ENCODE measurements around the gene LPP. TPM values are rescaled to one million over a fixed set of nuclear protein-coding genes. Genes with fewer than 3 reads are reported as not detected.

The LPP gene
- polyA plus RNA-seq, 3 donors, result 14.1 to 23.2 (median 15.3) TPM

- intact Hi-C loops (cut with micrococcal nuclease), result no loop called here
These were observed 149.9 kb downstream of the LPP start for GRCh38 chr3:188303823-188304222.

GRCh38 chr3:188304501-188304900 lies 150.5 kb downstream of the LPP start:
- no peak overlapping the region for H3K27ac Mint-ChIP-seq
- H3K4me3 Mint-ChIP-seq, result no peak overlapping the region
- H3K9ac ChIP-seq (ENCODE audit: insufficient read depth, low read length, poor library complexity, severe bottlenecking), result no peak overlapping the region
- H3K9me3 ChIP-seq (replicated peaks in 1 of 2; ENCODE audit: control insufficient read depth in 1 of 2, insufficient read depth in 1 of 2, low read length in 2 of 2), result no peaks in the 10 kb centered on the region
- H3K4me3 ChIP-seq (replicated peaks in 1 of 3; ENCODE audit: low read depth in 2 of 3, low read length in 3 of 3), result no peak overlapping the region
- no peaks in the 10 kb centered on the region for H3K9me3 Mint-ChIP-seq
- DNase-seq, result no peak
- no peaks in the 10 kb centered on the region for H4K20me1 ChIP-seq (ENCODE audit: insufficient read depth, low read length)
- no peaks in the 10 kb centered on the region for H3K36me3 ChIP-seq (replicated peaks in 1 of 2; ENCODE audit: control insufficient read depth in 1 of 2, insufficient read depth in 2 of 2, low read length in 2 of 2)
- peaks cover 15 to 22% of the 10 kb centered on the region in 2 donors for H3K36me3 Mint-ChIP-seq
- intact Hi-C loops (cut with micrococcal nuclease), result no loop called here
- peaks cover 17% of the 10 kb centered on the region for H3K4me1 Mint-ChIP-seq
- no peak overlapping the region for H3K27ac ChIP-seq (ENCODE audit: low read depth in 1 of 2, low read length in 2 of 2)
- H3K27me3 Mint-ChIP-seq (ENCODE audit: low read depth in 3 of 3), result peaks cover 0 to 2% (median 0%) of the 10 kb centered on the region in 3 donors
- H3K4me2 ChIP-seq (replicated peaks; ENCODE audit: extremely low read depth, low read length, poor library complexity, severe bottlenecking), result no peak overlapping the region
- H2AFZ ChIP-seq (ENCODE audit: insufficient read depth, low read depth, low read length, poor library complexity, severe bottlenecking), result no peak overlapping the region
- H3K79me2 ChIP-seq (ENCODE audit: insufficient read depth, low read length), result no peaks in the 10 kb centered on the region
- WGBS (ENCODE audit: insufficient coverage), result no CpG with 5 or more reads among the region's 1 CpG
- no peaks in the 10 kb centered on the region for H3K27me3 ChIP-seq (ENCODE audit: control insufficient read depth in 2 of 2, insufficient read depth in 2 of 2, low read length in 2 of 2)
- peaks cover 8 to 17% of the 10 kb centered on the region in 2 donors for H3K4me1 ChIP-seq (ENCODE audit: control insufficient read depth in 1 of 2, insufficient read depth in 2 of 2, low read length in 2 of 2)
- no peak for TF ChIP-seq CTCF (IDR thresholded peaks at IDR 0.05)

More at GRCh38 chr3:188303823-188304222, 149.9 kb downstream of the LPP start:
- peaks cover 0 to under 1% (median 0%) of the 10 kb centered on the region in 3 donors for H3K27me3 Mint-ChIP-seq (ENCODE audit: low read depth in 3 of 3)
- H3K36me3 Mint-ChIP-seq, result peaks cover 19 to 25% of the 10 kb centered on the region in 2 donors
- H3K4me3 ChIP-seq (replicated peaks in 1 of 3; ENCODE audit: low read depth in 2 of 3, low read length in 3 of 3), result no peak overlapping the region
- H3K4me1 Mint-ChIP-seq, result peaks cover 17% of the 10 kb centered on the region
- WGBS (ENCODE audit: insufficient coverage), result no CpG with 5 or more reads among the region's 3 CpGs
- no peaks in the 10 kb centered on the region for H3K36me3 ChIP-seq (replicated peaks in 1 of 2; ENCODE audit: control insufficient read depth in 1 of 2, insufficient read depth in 2 of 2, low read length in 2 of 2)
- H2AFZ ChIP-seq (ENCODE audit: insufficient read depth, low read depth, low read length, poor library complexity, severe bottlenecking), result no peak overlapping the region
- H3K4me3 Mint-ChIP-seq, result no peak overlapping the region
- H3K4me1 ChIP-seq (ENCODE audit: control insufficient read depth in 1 of 2, insufficient read depth in 2 of 2, low read length in 2 of 2), result peaks cover 10 to 17% of the 10 kb centered on the region in 2 donors
- DNase-seq, result no peak
- H3K79me2 ChIP-seq (ENCODE audit: insufficient read depth, low read length), result no peaks in the 10 kb centered on the region
- no peak overlapping the region for H3K4me2 ChIP-seq (replicated peaks; ENCODE audit: extremely low read depth, low read length, poor library complexity, severe bottlenecking)
- no peak for TF ChIP-seq CTCF (IDR thresholded peaks at IDR 0.05)
- peak overlapping the region in 1 of 7 donors; percentile 41 for H3K27ac Mint-ChIP-seq
- H3K27me3 ChIP-seq (ENCODE audit: control insufficient read depth in 2 of 2, insufficient read depth in 2 of 2, low read length in 2 of 2), result no peaks in the 10 kb centered on the region
- no peaks in the 10 kb centered on the region for H3K9me3 Mint-ChIP-seq
- H3K27ac ChIP-seq (ENCODE audit: low read depth in 1 of 2, low read length in 2 of 2), result no peak overlapping the region
- H3K9me3 ChIP-seq (replicated peaks in 1 of 2; ENCODE audit: control insufficient read depth in 1 of 2, insufficient read depth in 1 of 2, low read length in 2 of 2), result no peaks in the 10 kb centered on the region
- no peaks in the 10 kb centered on the region for H4K20me1 ChIP-seq (ENCODE audit: insufficient read depth, low read length)
- no peak overlapping the region for H3K9ac ChIP-seq (ENCODE audit: insufficient read depth, low read length, poor library complexity, severe bottlenecking)

Data from CD14-positive monocyte (primary cell).